ENCODE measurements around the gene AOC1. TPM values are rescaled to one million over a fixed set of nuclear protein-coding genes. Genes with fewer than 3 reads are reported as not detected.

The AOC1 gene
- total and polyA plus RNA-seq, 10 of the 15 experiments (the other 5 are each of a cell fraction or from before 2014, with no cell fraction given) = 0.07 TPM; not detected in 9

DNA sequence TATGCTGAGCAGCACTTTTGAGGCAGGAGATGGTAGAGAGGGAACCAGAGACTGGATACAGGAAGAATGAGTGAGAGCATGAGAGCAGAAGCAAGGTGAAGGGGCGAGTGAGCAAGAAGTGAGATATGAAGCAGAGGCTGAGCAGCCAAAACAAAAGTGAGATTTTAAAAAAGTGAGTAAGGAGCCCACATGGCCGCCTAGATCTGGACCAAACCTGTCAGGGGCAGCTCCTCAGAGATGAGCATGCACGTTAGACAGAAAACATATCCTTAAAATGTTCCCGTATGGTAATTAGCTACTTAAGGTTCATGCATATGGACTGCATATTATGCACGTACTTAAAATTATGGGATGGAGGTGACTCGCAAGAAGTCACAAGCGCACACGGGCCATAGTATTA, 29.3 kb upstream of the AOC1 start:
- FAIRE-seq (no peak), DNase-seq (ENCODE audit: low read depth, low spot score) (no peak), ATAC-seq (no peak)
- H3K9ac ChIP-seq (ENCODE audit: control insufficient read depth, insufficient read depth, low read length) = no peak overlapping the region
- ChIA-PET CTCF (interaction anchor here (1.1 kb wide), 1 partner anchor 75 kb away, joined by 3 read pairs; no protein-coding TSS in a partner anchor), SMC1A (ENCODE audit: uncharacterized antibody, unreplicated experiment) (no interaction called here), POLR2A (no interaction called here), RAD21 (ENCODE audit: unreplicated experiment) (no interaction called here)
- 57% methylated on average over 8 of the region's 8 CpGs for WGBS (ENCODE audit: insufficient coverage, insufficient replicate concordance, low lambda C conversion rate, missing lambda C conversion rate)
- in situ Hi-C loops (cut with MboI) = no loop called here
- no peak overlapping the region for H2AFZ ChIP-seq (ENCODE audit: control insufficient read depth, low read depth, low read length)
- no peaks in the 10 kb centered on the region; a peak in 1 of 4 replicates for H3K27me3 ChIP-seq (replicated peaks in 1 of 2; ENCODE audit: control insufficient read depth in 2 of 2, insufficient read depth in 2 of 2, low read length in 1 of 2)
- no peaks in the 10 kb centered on the region for H3K36me3 ChIP-seq (ENCODE audit: control insufficient read depth in 2 of 2, insufficient read depth in 2 of 2, low read length in 1 of 2)
- no peaks in the 10 kb centered on the region for H4K20me1 ChIP-seq (ENCODE audit: control insufficient read depth, insufficient read depth)
- no peaks in the 10 kb centered on the region for H3K4me1 ChIP-seq (ENCODE audit: control insufficient read depth, insufficient read depth, low read length)
- no peaks in the 10 kb centered on the region for H3K79me2 ChIP-seq (ENCODE audit: control insufficient read depth, insufficient read depth, low read length)
- intact Hi-C loops (cut with micrococcal nuclease; ENCODE audit: unreplicated experiment) = no loop called here
- no peak overlapping the region for H3K4me3 ChIP-seq
- H3K4me2 ChIP-seq (ENCODE audit: control insufficient read depth, insufficient read depth) = no peak overlapping the region
- H3K27ac ChIP-seq (ENCODE audit: control insufficient read depth, insufficient read depth) = no peak overlapping the region
- no peak for TF ChIP-seq CBX3 (IDR thresholded peaks at IDR 0.05; ENCODE audit: borderline replicate concordance, low read depth)
- no peak for TF ChIP-seq SUZ12 (IDR thresholded peaks at IDR 0.05; ENCODE audit: unreplicated experiment)
- no peak for TF ChIP-seq ATF3 (IDR thresholded peaks at IDR 0.05; ENCODE audit: borderline replicate concordance, extremely low read depth, low read depth, low read length)
- no peak for TF ChIP-seq DPF2 (IDR thresholded peaks at IDR 0.05)
- TF ChIP-seq CHD1 (IDR thresholded peaks at IDR 0.05; ENCODE audit: low read depth, low read length) = no peak
- TF ChIP-seq MTA3 (IDR thresholded peaks at IDR 0.05; ENCODE audit: borderline replicate concordance, low read length) = no peak
- TF ChIP-seq, protein P1, sequence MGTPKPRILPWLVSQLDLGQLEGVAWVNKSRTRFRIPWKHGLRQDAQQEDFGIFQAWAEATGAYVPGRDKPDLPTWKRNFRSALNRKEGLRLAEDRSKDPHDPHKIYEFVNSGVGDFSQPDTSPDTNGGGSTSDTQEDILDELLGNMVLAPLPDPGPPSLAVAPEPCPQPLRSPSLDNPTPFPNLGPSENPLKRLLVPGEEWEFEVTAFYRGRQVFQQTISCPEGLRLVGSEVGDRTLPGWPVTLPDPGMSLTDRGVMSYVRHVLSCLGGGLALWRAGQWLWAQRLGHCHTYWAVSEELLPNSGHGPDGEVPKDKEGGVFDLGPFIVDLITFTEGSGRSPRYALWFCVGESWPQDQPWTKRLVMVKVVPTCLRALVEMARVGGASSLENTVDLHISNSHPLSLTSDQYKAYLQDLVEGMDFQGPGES (IDR thresholded peaks at IDR 0.05) = no peak
- TF ChIP-seq EED (IDR thresholded peaks at IDR 0.05; ENCODE audit: low read depth) = no peak
- BruUV-seq (replicated peaks) = no TSS peak
- H3K9me3 ChIP-seq (replicated peaks; ENCODE audit: control insufficient read depth, insufficient read depth, low read length) = no peaks in the 10 kb centered on the region; the same call in 2 of the 3 replicates

Measured in GM12878 (cell line).